ENCODE results near the gene CBX1.
A peak's percentile ranks its signal among the peaks of the same experiment; 100 is the strongest.
"Not testable (repeated sequence)": the region's sequence is repeated elsewhere in the genome, so short reads cannot be mapped to it uniquely, and the experiment has no call there.

The CBX1 gene

DNA sequence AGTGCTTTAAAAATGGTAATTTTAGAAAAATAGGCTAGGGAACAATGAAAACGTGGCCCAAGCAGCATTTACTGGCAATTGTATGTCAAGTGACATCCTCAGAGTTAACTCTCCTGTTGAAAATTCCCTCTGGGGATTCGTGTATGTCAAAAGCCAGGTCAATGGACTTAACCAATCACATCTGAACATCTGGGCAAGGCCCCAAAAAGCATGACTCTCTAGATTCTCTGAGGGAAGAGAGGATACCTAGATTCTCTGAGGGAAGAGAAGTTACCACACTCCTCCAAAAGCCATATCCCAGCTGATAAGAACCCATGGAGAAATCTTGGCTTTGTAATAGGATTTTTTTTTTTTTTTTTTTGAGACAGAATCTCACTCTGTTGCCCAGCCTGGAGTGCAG lies 29.6 kb downstream of the CBX1 start:
- no peak for DNase-seq

DNA sequence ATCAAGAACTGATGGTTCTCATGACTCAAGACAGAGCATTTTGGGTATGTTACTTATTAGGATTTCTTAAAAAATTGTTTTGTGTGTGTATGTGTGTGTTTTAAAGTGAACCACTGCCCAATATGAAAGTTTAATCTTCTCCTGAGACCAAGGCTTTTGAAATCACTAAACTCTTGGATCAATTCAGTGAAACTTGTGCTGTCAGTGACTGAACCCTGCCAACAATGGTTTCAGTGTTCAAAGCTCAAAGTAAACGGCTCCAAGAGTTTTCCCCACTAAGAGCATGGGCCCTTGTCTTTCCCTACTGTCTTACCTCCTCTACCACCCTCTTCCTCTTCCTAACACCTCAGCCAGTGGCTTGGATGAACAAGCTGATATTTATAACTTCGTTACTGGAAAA lies 31.1 kb downstream of the CBX1 start:
- DNase-seq, result no peak

DNA sequence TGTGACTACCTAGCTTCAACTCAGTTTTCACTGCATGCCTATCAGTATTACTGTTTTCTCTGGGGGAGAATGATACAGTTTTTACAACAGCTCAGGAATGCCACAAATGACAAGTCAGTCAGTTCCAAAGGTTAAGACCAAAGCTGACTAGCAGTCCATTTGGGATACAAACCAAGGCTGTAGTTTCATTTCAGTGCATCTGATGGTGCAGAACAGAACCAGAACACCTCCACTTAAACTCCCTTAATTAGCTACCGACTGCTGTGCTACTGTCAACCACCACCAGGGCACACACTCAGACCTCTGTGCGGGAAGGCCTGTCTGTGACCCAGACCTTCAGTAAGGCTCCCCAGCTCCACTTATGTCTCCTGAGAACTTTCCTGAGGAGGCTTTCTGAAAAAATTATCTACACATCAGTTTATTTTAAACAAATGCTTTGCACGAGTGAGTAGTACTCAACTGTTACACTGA lies 32.8 kb downstream of the CBX1 start:
- DNase-seq, result no peak

DNA sequence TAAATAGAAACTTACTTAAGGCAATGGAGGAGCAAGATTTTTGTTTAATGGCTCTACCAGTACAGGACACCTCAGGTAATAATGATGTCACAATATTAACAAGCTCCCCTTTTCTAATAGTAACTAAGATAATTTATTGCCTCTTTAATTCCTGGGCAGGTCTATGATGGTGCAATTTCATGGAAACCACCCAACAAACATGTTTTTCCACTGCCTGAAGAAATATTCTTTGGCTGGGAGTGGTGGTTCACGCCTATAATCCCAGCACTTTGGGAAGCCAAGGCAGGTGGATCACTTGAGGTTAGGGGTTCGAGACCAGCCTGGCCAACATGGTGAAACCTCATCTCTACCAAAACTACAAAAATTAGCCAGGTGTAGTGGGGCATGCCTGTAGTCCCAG lies 33.5 kb downstream of the CBX1 start:
- not testable (repeated sequence) for DNase-seq

DNA sequence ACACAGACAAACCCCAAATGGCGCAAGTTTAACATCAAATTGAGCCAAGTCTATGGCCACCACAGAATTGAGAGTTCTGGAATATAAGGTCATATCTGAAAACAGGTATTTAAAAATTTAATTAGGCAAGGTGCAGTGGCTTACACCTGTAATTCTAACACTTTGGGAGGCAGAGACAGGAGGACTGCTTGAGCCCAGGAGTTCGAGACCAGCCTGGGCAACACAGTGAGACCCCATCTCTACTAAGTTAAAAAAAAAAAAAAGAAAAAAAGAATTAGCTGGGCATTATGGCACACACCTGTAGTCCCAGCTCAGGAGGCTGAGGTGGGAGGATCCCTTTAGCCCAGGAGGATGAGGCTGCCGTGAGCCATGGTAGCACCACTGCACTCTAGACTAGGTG lies 34.0 kb downstream of the CBX1 start:
- no peak for DNase-seq

DNA sequence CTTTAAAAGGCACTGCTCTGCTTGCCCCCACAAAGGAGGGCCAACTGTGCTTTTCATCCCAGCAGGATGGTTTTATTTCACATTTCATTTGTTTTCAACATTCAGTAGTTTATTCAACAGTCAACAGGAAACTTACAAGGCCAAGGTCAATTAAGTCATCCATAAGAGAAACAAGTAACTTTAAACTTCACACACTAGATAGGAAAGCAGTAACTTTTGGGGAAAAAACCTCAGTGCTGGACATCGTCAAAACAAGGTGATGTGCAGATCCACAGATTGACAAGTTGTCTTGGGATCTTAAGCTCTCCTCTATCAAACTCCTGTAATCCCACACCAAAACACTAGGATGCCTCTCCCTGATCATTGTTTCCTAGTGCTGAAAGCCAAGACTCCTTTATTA lies 34.6 kb downstream of the CBX1 start:
- DNase-seq, result no peak

DNA sequence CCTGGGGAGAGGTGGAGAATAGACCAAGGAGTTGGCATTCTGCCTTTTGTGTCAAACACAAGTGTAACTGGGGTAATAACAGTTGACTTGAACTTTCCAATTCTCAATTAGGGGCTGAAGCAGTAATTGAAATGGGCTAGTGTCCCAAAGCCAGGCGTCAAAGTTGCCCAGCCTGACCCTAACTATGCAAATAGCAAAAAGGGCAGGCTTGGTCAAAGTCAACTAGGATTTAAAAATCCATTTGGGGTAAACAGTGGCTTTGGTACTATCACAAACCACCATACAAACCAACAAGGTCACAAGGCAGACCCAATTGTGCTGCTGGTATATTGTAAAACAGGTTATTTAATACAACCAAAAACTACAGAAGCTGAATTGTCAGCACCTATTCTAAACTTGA lies 35.1 kb downstream of the CBX1 start:
- no peak for DNase-seq

DNA sequence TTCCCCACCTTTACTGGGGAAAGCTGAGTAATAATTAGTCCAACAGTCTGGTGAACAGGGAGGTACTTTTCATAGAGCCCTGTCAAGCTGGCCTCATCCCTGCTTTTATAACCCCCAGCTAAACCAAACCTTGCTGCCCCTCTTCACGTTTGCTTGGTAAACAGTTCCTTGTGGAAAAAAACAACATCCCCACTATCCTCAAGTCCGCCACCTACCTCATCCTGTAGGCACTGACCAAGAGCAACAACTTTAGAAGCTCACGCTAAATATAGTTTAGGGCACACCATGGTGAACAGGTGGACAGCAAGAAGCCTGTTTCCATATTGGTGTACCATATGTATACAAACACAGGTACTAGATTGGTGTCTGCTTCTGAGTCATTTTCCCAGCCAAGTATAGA lies 36.6 kb downstream of the CBX1 start:
- DNase-seq, result no peak

DNA sequence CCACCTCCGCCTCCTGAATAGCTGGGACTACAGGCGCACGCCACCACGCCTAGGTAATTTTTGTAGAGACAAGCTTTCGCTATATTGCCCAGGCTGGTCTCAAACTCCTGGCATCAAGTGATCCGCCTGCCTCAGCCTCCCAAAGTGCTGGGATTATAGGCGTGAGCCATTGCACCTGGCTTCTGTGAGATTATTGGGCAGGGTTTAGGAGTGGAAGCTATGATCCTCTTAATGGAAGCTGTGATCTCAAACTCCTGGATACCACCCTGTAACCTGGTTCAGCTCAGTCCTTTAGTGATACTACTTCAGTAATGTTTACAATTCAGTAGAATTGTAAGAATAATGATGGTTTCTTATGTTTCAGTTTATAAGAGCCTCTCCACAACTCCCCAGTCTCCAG lies 39.0 kb downstream of the CBX1 start:
- DNase-seq, result no peak

DNA sequence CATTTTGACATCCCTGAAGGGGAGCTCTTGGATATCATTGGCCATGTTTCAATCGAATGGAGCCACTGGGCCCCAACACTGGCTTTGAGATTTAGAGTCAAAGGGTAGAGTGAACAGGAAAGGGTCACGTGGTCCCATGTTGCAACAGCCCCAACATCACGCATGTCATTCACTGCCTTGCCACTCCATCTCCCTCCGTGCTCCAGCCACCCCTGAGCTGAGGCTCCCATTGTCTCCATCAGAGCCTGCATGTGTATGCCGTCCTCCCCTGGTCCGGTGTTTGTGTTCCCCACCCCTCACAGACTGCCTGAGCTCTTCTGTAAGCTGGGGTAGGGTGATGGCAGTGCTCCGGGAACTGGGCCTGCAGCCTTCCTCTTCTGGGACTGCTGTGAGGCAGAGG lies 41.0 kb downstream of the CBX1 start:
- DNase-seq, result no peak

DNA sequence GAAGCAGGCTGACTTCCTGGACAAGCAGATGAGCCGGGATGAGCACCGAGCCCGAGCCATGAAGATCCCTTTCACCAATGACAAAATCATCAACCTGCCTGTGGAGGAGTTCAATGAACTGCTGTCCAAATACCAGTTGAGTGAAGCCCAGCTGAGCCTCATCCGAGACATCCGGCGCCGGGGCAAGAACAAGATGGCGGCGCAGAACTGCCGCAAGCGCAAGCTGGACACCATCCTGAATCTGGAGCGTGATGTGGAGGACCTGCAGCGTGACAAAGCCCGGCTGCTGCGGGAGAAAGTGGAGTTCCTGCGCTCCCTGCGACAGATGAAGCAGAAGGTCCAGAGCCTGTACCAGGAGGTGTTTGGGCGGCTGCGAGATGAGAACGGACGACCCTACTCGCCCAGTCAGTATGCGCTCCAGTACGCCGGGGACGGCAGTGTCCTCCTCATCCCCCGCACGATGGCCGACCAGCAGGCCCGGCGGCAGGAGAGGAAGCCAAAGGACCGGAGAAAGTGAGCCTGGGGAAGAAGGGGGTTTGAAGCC lies 42.1 kb downstream of the CBX1 start:
- DNase-seq, result no peak

DNA sequence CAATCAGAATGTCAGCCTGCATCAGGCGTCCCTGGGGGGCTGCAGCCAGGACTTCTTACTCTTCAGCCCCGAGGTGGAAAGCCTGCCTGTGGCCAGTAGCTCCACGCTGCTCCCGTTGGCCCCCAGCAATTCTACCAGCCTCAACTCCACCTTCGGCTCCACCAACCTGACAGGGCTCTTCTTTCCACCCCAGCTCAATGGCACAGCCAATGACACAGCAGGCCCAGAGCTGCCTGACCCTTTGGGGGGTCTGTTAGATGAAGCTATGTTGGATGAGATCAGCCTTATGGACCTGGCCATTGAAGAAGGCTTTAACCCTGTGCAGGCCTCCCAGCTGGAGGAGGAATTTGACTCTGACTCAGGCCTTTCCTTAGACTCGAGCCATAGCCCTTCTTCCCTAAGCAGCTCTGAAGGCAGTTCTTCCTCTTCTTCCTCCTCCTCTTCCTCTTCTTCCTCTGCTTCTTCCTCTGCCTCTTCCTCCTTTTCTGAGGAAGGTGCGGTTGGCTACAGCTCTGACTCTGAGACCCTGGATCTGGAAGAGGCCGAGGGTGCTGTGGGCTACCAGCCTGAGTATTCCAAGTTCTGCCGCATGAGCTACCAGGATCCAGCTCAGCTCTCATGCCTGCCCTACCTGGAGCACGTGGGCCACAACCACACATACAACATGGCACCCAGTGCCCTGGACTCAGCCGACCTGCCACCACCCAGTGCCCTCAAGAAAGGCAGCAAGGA lies 42.7 kb downstream of the CBX1 start:
- no peak for DNase-seq

DNA sequence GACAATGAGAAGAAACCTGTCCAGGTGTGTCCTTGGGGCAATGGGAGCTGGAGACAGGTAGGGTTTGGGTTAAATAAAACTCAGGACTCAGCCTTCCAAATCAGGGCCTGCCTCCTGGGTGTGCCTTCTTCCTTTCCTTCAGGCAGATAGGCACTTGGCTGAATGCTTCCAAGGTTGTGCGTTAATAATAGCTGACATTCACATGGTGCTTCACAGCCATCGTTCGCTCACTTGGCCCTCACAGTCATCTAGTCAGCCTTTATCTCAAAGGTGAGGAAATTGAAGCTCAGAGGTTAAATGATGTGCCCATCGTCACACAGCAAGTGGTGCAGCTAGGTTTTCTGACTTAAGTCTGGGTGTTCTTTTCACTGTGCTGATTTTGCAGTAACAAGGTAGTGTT lies 43.7 kb downstream of the CBX1 start:
- DNase-seq, result no peak

DNA sequence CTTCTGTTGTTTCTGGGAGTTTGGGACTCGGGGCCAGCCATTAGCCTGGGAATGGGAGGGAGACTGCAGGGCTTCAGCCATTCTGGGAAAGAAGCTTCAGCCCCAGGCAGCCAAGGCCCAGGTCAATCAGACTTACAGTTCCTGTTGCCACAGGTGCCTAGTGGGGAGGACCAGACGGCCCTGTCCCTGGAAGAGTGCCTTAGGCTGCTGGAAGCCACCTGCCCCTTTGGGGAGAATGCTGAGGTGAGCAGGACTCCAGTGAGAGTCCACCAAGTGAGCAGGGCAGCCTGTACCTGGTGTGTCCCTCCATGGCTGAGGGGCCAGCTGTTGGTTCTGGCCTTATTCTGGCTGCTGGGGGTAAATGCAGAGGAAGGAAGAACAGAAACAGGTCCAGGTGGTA lies 44.4 kb downstream of the CBX1 start:
- no peak for DNase-seq

DNA sequence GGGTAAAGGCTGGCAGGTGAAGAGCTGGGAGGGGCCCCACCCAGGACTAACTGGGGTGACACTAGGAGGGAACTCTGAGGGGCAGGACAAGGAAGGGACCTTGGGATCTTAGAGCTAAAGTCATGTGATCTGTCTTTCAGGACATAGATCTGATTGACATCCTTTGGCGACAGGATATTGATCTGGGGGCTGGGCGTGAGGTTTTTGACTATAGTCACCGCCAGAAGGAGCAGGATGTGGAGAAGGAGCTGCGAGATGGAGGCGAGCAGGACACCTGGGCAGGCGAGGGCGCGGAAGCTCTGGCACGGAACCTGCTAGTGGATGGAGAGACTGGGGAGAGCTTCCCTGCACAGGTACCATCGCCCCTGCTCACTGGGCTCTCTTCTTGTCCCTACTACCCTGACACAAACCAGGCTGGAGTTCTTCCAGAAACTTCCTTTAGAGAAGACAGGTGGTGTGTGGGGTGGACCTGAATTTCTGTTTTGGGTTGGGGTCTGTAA lies 45.0 kb downstream of the CBX1 start:
- no peak for DNase-seq

DNA sequence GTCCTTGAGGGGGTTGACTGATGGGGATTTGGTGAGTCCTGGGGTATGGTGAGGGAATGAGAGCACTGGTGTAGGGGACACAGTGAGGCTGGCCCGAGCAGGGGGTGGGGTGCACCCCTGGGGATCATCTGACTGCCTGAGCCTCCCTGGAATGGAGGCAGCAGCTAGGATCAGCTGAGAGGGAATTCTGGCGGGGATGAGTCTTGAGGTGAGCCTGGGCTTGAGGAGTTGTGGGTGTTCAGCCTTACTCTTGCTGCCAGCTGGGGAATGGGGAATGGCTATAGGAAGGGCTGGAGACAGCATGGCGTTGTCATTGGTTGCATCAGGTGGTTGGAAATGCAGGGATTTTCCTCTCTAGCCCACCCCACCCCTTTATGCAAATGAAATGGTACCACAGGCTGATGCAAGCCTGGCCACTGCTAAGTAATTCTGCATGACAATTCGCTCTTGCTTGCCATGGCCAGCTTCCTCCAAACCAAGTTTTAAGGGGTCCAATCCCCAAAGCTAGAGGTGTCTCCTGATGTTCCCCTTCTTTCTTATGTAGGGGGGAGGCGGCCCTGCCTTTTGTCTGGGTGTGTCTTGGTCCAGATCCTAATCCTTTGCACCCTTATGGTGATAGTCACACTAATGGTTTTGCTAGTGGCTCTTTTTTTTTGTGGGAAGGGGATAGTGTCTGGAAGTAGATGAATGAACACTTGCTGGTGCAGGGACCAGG lies 45.6 kb downstream of the CBX1 start:
- DNase-seq, result no peak

DNA sequence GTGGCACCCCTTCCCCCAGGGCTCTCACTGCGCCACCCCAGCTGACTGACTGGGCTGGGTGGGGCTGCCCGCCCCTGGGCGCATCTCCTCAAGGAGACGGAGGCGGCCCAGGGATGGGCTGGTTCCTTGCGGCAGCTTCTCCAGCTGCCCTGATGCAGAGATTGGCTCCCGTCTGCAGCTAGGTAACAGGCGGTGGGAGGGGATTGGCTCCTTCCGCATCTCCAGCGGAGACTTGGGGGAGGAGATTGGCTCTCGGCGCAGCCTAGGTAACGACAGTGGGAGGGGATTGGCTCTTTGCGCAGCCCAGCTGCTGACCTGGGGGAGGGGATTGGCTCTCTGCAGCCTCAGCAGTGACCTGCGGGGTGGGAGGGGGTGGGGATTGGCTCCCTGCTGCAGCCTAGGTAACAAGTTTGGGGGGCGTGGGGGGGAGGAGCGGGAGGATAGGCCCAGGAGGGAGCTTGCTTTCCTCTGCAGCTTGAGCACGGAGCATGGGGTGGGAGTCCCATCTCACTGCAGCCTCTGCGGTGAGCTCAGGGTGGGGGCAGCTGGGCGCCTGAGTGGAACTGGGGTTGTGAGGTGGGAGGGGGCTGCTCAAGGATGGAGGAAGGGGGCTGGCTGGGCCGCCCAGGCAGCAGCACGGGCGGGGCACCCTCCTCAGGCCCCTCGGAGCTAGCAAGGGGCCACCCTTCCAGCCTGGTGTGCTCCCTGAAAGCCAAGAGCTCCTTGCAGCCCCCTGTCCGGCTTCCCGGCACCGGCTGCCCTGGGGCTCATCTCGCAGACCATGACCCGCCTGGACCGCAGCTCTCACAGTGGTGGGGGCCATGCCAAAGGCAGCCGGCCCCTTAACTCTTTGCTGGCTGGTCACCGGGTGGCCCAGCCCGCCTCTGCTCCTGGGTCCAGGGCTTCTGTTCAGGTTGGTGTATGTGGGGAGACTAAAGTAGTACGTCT lies 46.8 kb downstream of the CBX1 start:
- peak; percentile 78 for DNase-seq

DNA sequence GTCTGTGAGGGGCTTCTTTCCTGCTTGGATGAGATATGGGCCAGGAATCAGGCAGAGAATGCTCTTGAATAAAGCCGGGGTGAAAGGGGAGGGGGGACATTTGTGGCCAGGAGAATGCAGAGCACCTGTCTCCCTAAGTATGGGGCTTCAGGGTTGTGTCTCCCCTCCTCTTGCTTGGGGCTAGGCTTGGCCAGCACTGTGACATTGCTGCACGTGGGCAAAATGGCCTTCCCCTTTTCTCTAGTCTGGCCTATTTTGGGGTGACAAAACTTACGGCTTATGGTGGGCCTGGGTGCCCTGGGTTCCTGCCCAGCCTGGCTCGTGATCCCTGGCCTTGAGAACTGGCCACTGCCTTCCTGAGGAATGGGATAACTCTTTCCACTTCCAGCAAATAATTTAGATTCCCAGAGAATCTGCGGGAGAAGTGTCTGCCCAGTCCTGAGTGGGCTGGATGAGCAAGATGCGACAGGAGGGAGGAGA lies 47.5 kb downstream of the CBX1 start:
- DNase-seq, result no peak

DNA sequence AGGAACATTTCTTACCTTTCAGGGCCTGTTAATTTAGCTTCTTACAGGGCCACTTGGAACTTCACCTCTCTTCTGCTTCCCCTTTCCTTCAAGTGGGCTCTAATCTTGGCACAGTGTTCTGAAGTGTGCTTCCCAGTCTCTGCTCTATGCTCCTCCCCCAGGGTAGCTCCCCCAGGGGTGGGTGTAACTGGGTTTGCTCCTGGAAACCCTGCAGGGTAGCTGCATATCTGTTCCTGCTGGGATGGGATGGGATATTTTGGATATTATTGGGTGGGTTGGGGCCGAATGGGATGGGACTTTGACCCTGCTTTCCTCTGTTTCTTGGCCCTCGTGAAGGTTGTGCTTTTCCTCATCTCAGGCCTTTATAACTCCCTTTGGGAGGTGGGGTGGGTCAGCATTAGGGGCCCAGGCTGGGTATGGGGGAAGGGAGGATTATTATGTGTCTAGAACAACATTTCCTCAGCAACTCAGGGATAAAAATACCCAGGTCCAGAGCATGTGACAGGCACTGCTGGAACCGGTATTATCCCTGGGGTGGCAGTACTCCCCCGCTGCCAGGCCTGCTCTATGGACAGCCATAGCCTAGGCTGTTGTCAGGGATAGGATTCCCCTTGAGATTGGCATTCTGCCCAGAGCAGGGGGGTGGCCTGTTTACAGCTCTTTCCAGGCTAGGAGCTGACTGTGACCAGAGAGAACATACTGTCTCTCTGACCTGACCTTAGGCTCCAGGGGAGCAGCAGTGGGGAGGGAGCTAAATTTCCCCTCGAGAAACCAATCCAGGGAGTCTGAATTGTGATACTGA lies 48.1 kb downstream of the CBX1 start:
- peak; percentile 66 for DNase-seq

DNA sequence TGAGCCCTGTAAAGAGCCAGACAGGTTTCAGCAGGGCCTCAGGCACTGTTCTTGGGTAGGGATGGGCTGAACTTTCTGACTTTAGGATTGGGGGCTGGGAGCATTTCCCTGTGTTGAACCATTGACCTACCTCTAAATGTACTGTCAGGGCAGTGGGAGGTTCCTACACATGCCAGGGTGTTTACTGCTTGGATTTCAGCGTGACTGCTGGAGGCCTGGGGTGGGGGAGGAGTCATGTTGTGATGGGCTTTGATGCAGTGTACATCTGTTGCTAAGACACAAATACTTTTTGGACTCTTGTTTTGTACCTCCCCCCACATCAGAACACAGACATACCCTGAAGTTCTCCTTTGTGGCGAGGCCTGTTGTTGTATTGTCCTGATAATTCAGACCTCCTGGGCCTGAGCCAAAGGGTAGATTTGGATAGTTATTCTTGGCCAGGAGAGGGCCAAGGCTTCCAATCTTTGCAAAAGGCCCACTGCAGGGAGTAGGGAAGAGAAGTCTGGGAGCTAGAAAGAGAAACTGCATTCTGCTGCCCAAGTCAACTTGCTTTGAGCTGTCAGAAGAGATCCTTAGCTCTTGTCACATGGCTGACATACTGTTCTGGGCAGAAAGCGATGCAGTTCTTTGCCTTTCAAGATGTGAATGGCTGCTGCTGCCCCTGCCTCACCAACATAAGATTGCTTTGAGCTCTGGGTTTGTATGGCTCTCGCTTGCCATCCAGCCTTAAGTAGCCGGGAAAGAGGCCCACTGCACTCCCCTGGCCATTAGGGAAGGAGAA lies 49.4 kb downstream of the CBX1 start:
- DNase-seq, result no peak

DNA sequence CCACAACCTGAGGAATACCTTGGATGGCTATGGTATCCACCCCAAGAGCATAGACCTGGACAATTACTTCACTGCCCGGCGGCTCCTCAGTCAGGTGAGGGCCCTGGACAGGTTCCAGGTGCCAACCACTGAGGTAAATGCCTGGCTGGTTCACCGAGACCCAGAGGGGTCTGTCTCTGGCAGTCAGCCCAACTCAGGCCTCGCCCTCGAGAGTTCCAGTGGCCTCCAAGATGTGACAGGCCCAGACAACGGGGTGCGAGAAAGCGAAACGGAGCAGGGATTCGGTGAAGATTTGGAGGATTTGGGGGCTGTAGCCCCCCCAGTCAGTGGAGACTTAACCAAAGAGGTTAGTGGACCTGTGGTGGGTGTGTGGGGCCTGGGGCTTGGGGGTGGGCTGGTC lies 50.0 kb downstream of the CBX1 start:
- DNase-seq, result no peak
